AG04449 (cell line): ENCODE data around the gene PLEKHN1.

Experiments
- CTCF ChIA-PET: fragments of 350-600 bp; formaldehyde crosslinking; extraction: SDS; loops from one replicate; lab custom pipeline; 2021; ENCODE audit warnings: antibody characterized with exemption; lab: Yijun Ruan, JAX
- POLR2A ChIA-PET: fragments of 400-600, 350-600 bp; formaldehyde crosslinking; extraction: SDS; loops from one replicate; lab custom pipeline; 2020; ENCODE audit warnings: antibody characterized with exemption, inconsistent platforms; lab: Yijun Ruan, JAX
- DNase-seq: peaks from one replicate; pipeline ENCODE4 v3.0.0-alpha.2; 2010; ENCODE audit warnings: low read depth, low spot score
- H3K4me3 ChIP-seq: 2 replicates; pipeline ENCODE4 v1.5.1; 2011; ENCODE audit warnings: low read depth, mild to moderate bottlenecking, control low read depth, low read length
- TF ChIP-seq, protein P1 (sequence below): IDR thresholded peaks from one replicate; pipeline ENCODE4 v1.5.1; 2011; ENCODE audit warnings: mild to moderate bottlenecking, moderate library complexity, low read length, control low read depth, inconsistent platforms; ENCODE audit not compliant: insufficient read depth; ENCODE audit errors: missing control alignments

The PLEKHN1 gene

DNA sequence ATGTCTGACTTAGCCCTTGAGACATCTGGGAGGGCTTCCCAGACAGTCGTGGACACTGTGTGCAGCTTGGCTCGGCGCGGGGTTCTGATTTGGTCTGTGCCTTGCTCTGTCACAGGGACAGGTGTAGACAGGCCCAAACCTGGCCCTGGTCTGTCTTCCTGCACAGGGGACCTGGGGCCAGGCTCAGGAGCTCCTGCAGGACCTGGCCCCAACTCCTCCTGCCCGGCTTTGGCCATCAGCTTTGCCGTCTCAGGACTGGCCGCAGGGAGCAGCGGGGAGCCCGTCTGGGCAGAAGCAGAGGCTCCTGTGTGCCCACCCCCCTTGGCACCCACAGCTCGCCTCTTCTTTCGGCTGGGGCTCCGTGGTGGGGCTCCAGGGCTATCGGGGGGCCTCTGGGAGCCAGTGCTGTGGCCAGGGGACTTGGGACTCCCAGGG is 13.9 kb downstream of the PLEKHN1 start:
- CTCF ChIA-PET, result interaction anchor here (5.0 to 7.8 kb wide), 4 partner anchors 12 to 311 kb away, joined by 21 to 152 read pairs (median 94); partner anchors contain the start of gene HES4
- POLR2A ChIA-PET, result no interaction called here
- H3K4me3 ChIP-seq, result no peak overlapping the region
- DNase-seq, result no peak
- TF ChIP-seq, protein P1, sequence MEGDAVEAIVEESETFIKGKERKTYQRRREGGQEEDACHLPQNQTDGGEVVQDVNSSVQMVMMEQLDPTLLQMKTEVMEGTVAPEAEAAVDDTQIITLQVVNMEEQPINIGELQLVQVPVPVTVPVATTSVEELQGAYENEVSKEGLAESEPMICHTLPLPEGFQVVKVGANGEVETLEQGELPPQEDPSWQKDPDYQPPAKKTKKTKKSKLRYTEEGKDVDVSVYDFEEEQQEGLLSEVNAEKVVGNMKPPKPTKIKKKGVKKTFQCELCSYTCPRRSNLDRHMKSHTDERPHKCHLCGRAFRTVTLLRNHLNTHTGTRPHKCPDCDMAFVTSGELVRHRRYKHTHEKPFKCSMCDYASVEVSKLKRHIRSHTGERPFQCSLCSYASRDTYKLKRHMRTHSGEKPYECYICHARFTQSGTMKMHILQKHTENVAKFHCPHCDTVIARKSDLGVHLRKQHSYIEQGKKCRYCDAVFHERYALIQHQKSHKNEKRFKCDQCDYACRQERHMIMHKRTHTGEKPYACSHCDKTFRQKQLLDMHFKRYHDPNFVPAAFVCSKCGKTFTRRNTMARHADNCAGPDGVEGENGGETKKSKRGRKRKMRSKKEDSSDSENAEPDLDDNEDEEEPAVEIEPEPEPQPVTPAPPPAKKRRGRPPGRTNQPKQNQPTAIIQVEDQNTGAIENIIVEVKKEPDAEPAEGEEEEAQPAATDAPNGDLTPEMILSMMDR, result no peak

- POLR2A ChIA-PET, result no interaction called here
- TF ChIP-seq, protein P1, result no peak
- no peak overlapping the region for H3K4me3 ChIP-seq
- no peak for DNase-seq
- CTCF ChIA-PET, result interaction anchor here (0.7 to 7.8 kb wide), 8 partner anchors 9 to 310 kb away, joined by 3 to 152 read pairs (median 25); partner anchors contain the start of gene HES4
Measured at GRCh38 chr1:980602-981395, 14.5 kb downstream of the PLEKHN1 start.

- no peak for DNase-seq
- ChIA-PET CTCF (interaction anchor here (0.7 to 7.8 kb wide), 9 partner anchors 10 to 309 kb away, joined by 3 to 152 read pairs (median 23); partner anchors contain the start of genes HES4 and ISG15), POLR2A (no interaction called here)
- no peak overlapping the region for H3K4me3 ChIP-seq
- TF ChIP-seq, protein P1, result no peak
Measured at GRCh38 chr1:981491-981954, 15.2 kb downstream of the PLEKHN1 start.

- ChIA-PET CTCF (interaction anchor here (0.6 to 7.8 kb wide), 11 partner anchors 7 to 313 kb away, joined by 3 to 152 read pairs (median 23); partner anchors contain the start of genes HES4 and ISG15), POLR2A (no interaction called here)
- no peak for DNase-seq
- TF ChIP-seq, protein P1, result no peak
- H3K4me3 ChIP-seq, result no peak within 1 kb of the TSS
Measured at GRCh38 chr1:981955-982558, 15.8 kb downstream of the PLEKHN1 start, which contains the start of gene PERM1. Gene PERM1 (minus strand): TSS chr1:982093. CDS start chr1:981029, 1,064 bp downstream.

DNA sequence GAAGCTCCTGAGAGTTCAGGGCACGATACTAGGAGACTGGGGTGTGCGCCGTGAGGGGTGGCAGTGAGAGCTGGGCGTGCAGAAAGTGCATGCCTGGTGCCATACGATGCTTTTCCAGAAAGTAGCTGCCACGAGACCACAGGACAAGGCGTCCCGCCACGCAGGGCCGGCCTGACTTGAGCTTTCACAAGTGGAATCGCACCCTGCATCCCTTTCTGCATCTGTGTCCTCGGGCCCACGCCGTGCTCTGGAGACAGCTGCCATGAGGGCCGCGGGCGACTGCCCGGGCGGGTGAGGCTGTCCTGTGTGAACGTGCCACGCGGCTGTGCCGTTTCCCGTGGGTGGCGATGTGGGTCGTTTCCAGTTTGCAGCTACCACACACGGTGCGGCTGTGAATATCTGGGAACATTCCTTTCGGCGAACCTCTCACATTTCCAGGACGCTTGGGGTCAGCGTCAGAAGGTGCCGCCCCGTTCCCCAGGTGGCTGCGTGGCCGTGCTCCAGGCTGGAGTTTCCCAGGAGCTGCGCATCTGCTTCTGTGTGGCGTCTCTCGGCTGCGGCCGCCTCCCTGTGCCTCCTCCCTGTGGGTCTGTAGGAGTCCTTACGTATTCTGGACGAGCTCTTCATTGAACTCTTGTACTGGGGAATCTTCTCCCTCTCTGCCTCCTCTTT is 16.6 kb downstream of the PLEKHN1 start:
- ChIA-PET CTCF (interaction anchor here (0.9 to 7.8 kb wide), 17 partner anchors 8 to 308 kb away, joined by 3 to 152 read pairs (median 10); partner anchors contain the start of genes HES4 and ISG15), POLR2A (no interaction called here)
- H3K4me3 ChIP-seq, result no peak overlapping the region
- TF ChIP-seq, protein P1, result no peak
- no peak for DNase-seq
